SK-MEL-5 (cell line): ENCODE measurements around the gene GJC3. TPM values are rescaled to one million over a fixed set of nuclear protein-coding genes. Genes with fewer than 3 reads are reported as not detected.
A peak's percentile ranks its signal among the peaks of the same experiment; 100 is the strongest.
"Not testable (repeated sequence)": the region's sequence is repeated elsewhere in the genome, so short reads cannot be mapped to it uniquely, and the experiment has no call there.

ENCODE experiments used
- DNase-seq: peaks from one replicate; pipeline ENCODE4 v3.0.0-alpha.2; 2016; ENCODE audit warnings: low read depth, low spot score
- in situ Hi-C: cut with HindIII; loops from 2 replicates; pipeline ENCODE4 v1.10.0; 2016; ENCODE audit warnings: low sequenced_read_pairs, high pct_unique_total_duplicates, low pct_unique_long_range_greater_than_20kb
- total RNA-seq: library from RNA; depleted of rRNA; stranded (reverse); fragments of >200 nt; shearing (Covaris generic); gene quantifications from 2 replicates; pipeline ENCODE4 v1.2.3, GENCODE V29; 2014

The GJC3 gene
- total RNA-seq, 1 experiment from 2014 or later: 0.29 TPM

DNA sequence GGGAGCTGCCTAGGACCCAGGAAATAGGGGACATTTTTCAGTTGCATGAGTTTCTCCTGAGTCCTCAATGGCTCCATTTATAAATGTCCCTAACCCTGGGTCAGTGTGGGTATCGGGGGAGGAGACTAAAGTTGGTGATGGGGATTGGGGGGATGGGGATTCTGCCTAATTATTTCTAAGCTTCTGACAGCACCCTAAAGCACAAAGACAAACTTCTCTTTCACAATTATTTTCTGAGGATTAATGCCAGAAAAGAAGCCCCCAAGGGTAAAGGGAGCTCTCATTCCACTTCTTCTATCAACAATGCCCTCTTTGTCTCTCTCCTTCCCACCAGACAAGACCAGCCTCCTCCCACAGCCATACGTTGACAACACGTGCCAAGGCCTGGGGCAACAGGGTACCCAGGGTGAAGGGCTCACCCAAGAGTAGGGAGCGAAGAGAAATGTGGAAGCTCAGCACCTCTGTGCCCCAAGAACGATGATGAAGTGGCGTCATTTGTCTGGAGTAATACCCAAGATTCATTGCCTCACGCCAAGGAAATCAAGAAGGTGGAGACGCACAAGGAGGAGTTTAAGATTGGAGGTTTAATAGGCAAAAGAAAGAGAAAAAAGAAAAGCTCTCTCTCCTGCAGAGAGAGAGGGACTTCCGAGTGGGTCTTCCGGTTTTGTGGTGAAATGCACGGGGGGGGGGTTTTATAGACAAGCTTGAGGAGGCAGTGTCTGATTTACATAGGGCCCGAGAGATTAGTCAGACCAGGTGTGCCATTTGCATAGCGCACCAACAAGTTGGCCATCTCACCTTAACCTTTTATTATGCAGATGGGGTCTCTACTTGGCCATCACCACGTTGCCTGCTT, 14.4 kb upstream of the GJC3 start:
- DNase-seq: peak; percentile 99
- in situ Hi-C loops: no loop called here

DNA sequence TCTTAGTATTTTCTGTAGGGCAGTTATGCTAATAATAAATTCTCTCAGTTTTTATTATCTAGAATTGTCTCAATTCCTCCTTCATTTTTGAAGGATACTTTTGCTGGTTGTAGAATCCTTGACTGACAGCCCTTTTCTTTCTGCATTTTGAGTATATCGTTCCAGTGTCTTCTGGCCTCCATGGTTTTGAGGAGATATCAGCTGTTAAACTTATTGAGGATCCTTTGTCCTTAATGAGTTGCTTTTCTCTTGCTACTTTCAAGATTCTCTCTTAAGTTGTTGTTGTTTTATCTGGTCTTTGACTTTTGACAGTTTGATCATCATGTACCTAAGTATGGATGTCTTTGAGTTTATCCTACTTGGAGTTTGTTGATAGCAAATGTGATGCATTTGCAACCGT, 8.9 kb upstream of the GJC3 start:
- in situ Hi-C loops: no loop called here
- DNase-seq: no peak

DNA sequence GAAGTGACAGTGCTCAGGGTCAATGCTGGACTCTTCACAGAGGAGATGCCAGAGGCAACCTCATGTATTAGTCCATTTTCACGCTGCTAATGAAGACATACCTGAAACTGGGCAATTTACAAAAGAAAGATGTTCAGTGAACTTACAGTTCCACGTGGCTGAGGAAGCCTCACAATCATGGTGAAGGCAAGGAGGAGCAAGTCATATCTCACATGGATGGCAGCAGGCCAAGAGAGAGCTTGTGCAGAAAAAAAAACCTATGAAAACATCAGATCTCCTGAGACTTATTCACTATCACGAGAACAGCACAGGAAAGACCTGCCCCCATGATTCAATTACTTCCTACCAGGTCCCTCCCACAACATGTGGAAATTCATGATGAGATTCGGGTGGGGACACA, 5.6 kb upstream of the GJC3 start:
- in situ Hi-C loops: not testable (repeated sequence)
- DNase-seq: peak; percentile 77

DNA sequence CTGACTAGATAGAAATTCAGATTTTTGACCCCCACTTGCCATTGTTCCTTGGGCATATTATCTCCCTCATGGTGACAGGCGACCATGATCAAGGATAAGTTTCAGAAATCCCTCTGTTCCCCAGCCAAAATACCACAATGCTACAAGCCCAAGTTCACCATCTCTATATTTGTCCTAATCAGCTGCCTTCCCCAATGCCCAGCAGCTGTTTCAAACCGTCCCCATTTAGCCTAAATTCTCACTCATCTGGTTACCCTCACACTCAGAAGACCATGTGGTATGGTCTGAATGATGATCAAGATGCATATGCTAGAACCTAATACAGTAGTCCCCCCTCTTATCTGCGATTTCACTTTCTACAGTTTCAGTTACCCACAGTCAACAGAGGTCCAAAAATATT, 956 bp upstream of the GJC3 start:
- in situ Hi-C loops: no loop called here
- DNase-seq: no peak

DNA sequence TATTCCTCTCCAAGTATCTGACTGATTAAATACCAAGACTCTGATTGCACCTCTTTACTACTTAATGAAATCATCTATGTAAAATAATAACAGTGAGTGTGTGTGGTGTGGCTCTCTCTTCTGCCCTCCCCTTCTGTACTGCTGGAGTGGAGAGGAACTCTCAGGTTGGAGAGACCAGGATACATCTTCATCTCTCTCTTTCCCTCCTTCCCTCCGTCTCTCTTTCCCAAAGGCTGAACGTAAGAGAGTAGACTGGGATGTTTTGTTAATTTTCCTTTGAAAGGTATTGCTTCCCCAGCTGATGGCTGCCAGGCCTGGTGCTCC, 272 bp upstream of the GJC3 start:
- in situ Hi-C loops: no loop called here
- DNase-seq: no peak

DNA sequence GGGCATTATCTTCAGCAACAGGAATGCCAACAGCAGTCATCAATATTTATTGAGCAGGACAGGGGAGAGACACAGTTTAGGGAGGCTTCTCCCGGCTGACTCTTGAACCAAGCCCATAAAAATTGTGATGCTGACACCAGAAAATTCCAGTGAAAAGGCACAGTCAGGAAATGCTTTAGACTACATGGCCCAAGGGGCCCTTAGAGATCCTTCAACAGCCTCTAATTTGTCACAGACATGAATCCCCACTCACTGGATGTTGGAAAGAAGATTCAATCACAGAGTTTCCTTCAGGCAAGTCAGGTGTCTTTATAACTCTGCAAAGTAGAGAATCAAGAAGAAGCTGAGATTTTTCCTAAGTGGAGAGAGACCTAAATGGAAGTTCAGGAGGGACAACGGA, 1.2 kb downstream of the GJC3 start:
- in situ Hi-C loops: no loop called here
- DNase-seq: no peak

DNA sequence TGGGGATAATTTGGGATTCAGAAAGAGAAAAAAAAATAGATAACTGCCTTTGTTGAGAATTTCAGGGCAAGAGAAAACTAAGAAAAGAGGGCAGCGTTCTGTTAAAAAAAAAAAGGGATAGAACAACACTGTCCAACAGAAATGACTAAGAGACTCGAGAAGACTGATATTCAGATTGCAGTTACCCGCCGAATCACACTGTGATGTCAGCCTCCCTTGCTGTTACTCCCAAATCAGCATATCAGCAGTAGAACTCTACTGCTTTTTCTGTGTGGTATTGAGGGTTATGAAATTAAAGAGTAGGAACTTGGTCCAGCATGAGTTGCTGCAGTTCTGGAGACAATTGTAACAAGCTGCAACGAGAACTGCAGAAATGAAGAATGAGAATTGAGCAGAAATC, 1.9 kb downstream of the GJC3 start:
- DNase-seq: no peak
- in situ Hi-C loops: no loop called here

DNA sequence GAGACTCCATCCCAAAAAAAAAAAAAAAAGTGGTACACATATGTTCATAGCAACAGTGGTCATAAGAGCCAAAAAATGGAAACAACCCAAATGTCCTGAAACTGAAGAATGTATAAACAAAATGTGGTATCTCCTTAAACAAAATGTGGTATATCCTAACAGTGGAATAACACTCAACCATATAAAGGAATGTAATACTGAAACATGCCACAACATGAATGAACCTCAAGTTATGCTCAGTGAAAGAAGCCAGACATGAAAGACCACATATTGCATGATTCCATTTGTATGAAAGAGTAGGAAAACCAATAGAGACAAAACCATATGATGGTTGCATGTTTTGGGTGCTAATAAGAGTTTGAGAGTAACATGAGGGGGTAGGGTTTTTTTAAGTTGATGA, 3.1 kb downstream of the GJC3 start:
- no peak for DNase-seq
- in situ Hi-C loops: no loop called here

DNA sequence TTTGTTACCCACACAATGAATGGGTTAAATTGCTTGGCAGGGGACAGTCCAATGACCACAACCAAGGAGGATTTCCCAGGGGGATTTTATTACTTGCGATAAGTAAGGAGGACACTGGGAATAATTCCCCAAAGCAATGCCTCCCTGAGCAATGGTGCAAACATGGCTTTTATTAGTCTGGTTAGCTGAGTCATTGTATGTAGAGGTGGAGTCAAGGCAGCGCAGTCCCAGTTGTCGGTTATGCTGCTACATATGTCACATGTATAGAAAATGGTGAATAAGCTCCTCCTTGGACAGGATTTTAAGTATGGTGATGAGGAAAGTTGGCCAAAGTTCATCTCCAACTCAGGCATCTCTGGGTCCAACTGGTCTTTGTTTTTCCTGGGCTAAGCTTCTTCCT, 6.2 kb downstream of the GJC3 start:
- in situ Hi-C loops: loop anchor here (5.0 kb wide), 1 partner anchor 74 kb away; no protein-coding TSS in a partner anchor
- no peak for DNase-seq

DNA sequence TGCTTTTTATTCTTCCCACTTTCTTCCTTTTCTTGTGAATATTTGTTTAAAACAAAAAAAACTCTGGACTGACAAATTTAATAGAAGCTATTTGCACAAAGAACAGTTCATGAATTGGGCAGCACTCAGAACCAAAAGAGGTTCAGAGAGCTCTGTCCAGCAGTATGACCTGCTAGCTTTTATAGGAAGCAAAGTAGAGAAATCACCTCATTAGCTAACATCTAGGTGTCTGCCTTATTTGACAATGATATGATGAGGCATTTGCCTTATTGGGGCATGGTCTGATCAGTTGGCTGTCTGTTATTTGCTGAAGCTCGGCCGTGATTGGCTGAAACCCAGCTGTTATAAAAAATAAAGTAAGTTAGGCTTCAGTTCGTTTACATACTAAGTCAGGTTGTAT, 9.3 kb downstream of the GJC3 start:
- in situ Hi-C loops: loop anchor here (5.0 kb wide), 1 partner anchor 77 kb away; no protein-coding TSS in a partner anchor

DNA sequence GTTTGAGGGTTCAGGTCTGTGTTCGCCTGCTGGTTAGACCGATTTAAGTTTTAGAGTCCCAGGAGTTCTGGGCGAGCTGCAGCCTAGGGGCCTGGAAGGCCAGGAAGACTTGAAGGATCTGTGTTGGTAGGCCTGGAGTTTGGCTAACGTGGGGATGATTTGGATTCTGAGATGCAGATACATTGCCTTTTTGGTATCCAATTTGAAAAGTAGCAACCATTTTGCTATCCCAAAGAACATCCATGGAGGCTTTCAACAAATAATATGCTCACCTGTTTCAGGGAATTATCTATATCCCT, 9.7 kb downstream of the GJC3 start:
- no peak for DNase-seq
- in situ Hi-C loops: loop anchor here (5.0 kb wide), 1 partner anchor 78 kb away; no protein-coding TSS in a partner anchor

More for the DNA sequence above, 9.3 kb downstream of the GJC3 start:
- no peak for DNase-seq

DNA sequence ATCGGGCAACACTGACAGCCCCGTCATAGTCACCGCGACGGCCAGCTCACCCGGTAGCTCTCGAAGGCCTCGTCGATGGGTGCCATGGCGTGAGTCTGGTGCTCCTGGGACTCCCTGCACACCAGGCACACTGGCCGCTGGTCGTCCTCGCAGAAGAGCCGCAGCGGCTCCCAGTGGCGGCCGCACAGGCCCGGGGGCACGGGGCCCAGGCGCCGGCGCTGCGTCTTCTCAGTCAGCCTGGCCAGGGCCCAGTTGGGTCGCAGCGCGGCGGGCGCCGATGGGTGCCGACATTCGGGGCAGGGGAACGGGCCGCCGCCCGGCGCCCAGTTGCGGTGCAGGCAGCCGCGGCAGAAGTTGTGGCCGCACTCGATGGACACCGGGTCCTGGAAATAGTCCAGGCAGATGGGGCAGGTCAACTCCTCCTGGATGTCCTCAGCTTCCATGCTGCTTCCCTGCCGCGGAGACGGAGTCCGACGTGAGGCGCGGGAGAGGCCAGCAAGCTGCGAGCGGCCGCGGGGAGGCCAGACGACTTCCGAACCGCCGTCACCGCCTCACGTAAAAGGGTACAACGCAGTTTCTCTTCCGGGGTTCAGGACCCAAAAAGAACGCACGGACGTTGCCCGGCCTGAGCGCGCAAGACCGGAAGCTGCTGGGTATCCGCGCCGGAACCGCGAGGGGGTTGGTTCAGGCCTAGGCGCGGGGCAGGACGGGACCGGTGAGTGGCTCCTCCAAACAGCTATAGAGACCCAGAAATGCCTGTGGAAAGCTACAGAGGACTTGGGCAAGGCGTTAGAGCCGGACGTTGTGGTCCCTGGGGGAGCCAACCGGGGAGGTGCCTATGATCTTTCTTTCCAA, 10.2 kb downstream of the GJC3 start, which contains the start of gene TRIM4:
Gene TRIM4 (minus strand): TSS at position 572 of the 855 bp plus-strand sequence. CDS start 129 bp downstream, at position 443.
- DNase-seq: no peak
- in situ Hi-C loops: no loop called here

DNA sequence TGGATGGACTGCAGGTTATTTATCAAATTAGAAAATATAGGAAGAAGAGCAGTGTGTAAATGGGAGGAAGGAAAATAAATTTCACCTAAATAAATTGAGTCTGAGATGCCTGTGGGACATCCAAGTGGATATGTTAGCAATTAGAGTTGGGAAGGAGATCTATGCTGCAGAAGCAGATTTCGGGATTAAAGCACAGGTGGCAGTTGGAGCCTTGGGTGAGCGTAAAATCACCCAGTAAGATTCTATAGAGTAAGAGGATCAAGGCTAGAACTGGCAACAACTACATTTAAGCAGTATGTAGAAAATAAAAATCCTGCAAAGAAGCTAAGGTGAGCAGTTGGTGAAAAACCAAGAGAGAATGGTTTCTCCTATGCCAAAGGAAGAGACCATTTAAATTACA, 18.4 kb downstream of the GJC3 start:
- no peak for DNase-seq
- in situ Hi-C loops: no loop called here

DNA sequence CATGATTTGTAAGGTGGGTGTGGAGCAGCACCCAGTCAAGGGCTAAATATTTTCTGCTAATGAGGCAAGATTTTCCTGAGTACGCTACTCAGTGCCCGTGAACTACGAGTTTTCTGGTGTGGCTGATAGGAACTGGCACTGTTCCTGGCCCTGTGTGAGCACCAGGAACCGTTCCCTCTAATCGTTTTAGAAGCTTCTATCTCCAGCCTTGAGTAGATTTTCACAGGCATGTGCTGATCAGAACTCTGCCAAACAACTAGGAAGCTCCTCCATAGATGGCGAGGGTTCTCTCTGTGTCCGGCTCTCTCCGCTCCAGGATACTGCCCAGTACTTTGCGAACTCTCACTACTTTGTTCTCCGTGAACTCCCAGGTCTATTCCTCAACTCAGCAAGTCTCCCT, 27.8 kb downstream of the GJC3 start:
- no peak for DNase-seq
- in situ Hi-C loops: no loop called here

DNA sequence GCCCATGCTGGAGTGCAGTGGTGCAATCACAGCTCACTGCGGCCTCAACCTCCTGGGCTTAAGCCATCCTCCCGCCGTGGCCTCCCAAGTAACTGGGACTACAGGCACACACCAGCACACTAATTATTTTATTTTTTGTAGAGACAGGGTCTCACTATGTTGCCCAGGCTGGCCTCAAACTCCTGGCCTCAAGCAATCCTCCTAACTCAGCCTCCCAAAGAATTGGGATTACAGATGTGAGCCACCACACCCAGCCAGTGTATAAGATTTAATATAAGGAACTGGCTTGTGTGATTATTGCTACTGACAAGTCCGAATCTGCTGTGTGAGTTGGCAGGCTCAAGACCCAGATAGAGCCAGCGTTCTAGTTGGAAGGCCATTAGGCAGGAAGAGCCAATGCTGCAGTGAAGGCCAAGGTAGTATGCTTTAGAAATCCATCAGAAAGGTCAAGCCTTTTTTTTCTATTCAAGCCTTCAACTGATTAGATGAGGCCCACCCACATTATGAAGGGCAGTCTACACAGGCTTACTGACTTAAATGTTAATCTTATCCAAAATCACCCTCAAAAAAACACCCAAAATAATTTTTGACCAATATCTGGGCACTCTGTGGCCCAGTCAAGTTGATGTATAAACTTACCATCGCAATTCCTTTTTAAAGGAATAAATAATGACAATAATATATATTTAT, 29.4 kb downstream of the GJC3 start:
- in situ Hi-C loops: no loop called here
- DNase-seq: no peak

DNA sequence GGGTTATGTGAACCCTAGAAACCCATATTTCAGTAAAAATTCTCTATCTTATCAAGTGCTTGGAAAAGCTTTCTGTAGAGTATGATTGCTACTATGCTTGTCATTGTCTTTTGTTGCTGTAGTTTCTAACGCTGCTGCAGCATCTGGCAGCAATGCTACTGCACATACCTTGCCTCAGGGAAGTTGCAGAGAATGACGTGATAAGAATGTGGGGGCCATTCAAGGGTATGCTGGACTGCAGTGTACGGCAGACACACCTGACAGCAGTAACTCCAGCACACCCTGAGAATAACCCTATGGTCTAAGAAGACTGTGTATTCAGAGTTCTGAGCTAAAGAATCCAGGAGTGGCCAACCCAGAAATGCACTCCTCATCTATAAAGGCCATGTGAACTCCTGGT, 30.6 kb downstream of the GJC3 start:
- DNase-seq: no peak
- in situ Hi-C loops: no loop called here

DNA sequence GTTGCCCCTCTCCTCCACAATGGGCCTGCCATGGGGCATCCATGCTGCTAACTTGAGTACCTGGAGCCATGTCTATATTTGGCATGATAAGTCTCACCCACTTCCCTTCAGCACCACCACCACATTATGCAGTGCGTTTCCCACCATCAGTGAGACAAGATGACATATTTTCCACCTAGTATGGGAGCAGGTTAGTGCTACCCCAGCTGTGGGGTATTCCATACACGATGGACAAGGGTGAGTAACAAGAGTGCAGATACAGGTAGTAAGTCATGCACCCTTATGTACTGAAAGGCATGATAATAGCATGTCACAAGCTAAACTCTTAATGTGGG, 31.4 kb downstream of the GJC3 start:
- no peak for DNase-seq
- in situ Hi-C loops: no loop called here

DNA sequence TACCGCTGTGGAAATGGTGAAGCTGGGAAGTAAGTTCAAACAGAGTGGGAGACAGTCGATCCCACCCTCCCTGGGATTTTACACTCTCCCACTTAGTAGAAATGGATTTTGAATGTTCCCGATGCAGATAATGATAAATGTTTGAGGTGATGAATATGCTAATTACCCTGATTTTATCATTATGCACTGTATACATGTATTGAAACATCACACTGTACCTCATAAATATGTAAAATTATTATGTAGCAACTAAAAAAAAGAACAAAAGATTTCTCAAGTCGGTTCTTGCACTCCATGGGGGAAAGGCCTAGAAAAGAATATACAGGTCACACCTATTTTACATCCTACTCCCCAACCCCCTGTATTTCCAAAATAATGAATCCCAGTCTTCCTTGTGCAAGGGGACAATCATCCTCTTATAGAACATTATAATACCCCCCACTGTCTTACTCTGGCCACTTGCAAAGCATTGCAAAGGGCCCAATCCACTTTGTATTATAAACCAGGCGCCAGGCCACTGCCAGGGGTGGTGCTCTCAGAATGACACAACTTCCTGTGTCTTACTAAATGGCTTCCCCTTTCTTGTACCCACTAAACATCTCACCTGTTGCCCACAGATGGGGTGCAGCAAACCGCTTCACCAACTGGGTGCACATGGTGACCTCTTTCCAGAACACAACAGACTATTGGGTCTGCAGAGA, 31.9 kb downstream of the GJC3 start:
- in situ Hi-C loops: no loop called here
- no peak for DNase-seq
